Esophagus muscularis mucosa (tissue), 4 donors: ENCODE results near the gene GSN.

ENCODE experiments used
- EP300 ChIP-seq: sonication (generic); formaldehyde crosslinking; IDR thresholded peaks from one replicate; pipeline ENCODE4 v1.6.1; 2017; ENCODE audit warnings: antibody characterized with exemption
- POLR2A ChIP-seq: fragments of 450-650 bp; IDR thresholded peaks from one replicate; pipeline ENCODE4 v1.6.1; 2017; ENCODE audit warnings: antibody characterized with exemption, moderate library complexity, mild to moderate bottlenecking, low read depth
- POLR2AphosphoS5 ChIP-seq, 2 donors: sonication (generic); formaldehyde crosslinking; IDR thresholded peaks; one replicate each; pipeline ENCODE4 v1.6.1; 2017; ENCODE audit warnings: antibody characterized with exemption in 2 of 2
- TF ChIP-seq, protein P1 (sequence below), 3 experiments: fragments of 200-600 bp in 2 of 3; fragments of 450-650 bp in 1 of 3; sonication (generic) in 2 of 3; IDR thresholded peaks; one replicate each; pipeline ENCODE4 v1.5.1; 2017 to 2019; ENCODE audit warnings: antibody characterized with exemption in 3 of 3, mild to moderate bottlenecking in 2 of 3, moderate library complexity in 1 of 3

DNA sequence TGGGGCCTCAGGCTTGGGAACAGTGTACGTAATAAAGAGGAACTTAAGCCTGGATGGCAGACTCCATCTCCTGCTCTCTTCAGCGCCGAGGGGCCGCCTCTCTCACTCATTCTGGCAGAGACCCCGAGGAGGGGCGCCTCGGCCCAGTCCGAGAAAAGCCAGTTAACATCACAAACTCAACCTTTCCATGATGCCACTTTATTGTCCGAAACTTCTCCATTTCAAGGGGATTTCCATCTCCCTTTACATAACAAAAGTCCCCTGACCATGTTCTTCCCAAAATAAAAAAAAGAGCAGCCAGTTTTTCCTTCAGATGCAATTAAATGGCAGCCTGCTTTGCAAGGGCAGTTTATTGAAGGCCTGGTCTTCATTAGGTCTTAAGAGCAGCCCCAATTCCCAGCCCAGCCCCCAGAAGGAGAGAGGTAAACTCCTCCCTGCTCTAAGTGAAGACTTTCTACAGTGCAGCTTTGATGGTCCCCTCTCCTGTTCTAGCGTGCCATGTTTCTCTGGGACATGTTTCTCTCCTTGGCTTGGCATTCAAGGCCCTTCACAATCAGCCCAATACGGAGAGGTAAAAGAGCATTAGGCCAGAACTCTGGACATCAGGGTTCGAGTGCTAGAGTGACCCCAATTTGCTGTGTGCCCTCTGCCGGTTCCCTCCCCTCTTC lies 46.8 kb upstream of the GSN start:
- TF ChIP-seq, protein P1, sequence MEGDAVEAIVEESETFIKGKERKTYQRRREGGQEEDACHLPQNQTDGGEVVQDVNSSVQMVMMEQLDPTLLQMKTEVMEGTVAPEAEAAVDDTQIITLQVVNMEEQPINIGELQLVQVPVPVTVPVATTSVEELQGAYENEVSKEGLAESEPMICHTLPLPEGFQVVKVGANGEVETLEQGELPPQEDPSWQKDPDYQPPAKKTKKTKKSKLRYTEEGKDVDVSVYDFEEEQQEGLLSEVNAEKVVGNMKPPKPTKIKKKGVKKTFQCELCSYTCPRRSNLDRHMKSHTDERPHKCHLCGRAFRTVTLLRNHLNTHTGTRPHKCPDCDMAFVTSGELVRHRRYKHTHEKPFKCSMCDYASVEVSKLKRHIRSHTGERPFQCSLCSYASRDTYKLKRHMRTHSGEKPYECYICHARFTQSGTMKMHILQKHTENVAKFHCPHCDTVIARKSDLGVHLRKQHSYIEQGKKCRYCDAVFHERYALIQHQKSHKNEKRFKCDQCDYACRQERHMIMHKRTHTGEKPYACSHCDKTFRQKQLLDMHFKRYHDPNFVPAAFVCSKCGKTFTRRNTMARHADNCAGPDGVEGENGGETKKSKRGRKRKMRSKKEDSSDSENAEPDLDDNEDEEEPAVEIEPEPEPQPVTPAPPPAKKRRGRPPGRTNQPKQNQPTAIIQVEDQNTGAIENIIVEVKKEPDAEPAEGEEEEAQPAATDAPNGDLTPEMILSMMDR (IDR thresholded peaks at IDR 0.05), result no peak
- no peak for TF ChIP-seq POLR2A
- no peak for TF ChIP-seq POLR2AphosphoS5 (IDR thresholded peaks at IDR 0.05)
- TF ChIP-seq EP300, result no peak
